Measurements from ENCODE around the gene CCDC33.
A peak's percentile ranks its signal among the peaks of the same experiment; 100 is the strongest.

The CCDC33 gene

GRCh38 chr15:74289671-74290070, 53.5 kb downstream of the CCDC33 start:
- no peak for DNase-seq (ENCODE audit: low read depth)

- DNase-seq (ENCODE audit: low read depth) = no peak
Measured at GRCh38 chr15:74290645-74291044, 54.5 kb downstream of the CCDC33 start.

- DNase-seq (ENCODE audit: low read depth) = peak; percentile 9
Measured at GRCh38 chr15:74291101-74292071, 55.3 kb downstream of the CCDC33 start.

GRCh38 chr15:74293021-74293810, 57.1 kb downstream of the CCDC33 start:
- no peak for DNase-seq (ENCODE audit: low read depth)

GRCh38 chr15:74294010-74294409, 57.9 kb downstream of the CCDC33 start:
- no peak for DNase-seq (ENCODE audit: low read depth)

- DNase-seq (ENCODE audit: low read depth) = no peak
Measured at GRCh38 chr15:74295800-74296199, 59.7 kb downstream of the CCDC33 start.

- DNase-seq (ENCODE audit: low read depth) = no peak
Measured at GRCh38 chr15:74297887-74298286, 61.8 kb downstream of the CCDC33 start.

GRCh38 chr15:74300057-74300795, 64.1 kb downstream of the CCDC33 start:
- no peak for DNase-seq (ENCODE audit: low read depth)

- no peak for DNase-seq (ENCODE audit: low read depth)
Measured at GRCh38 chr15:74301583-74302361, 65.6 kb downstream of the CCDC33 start.

GRCh38 chr15:74302821-74303359, 66.8 kb downstream of the CCDC33 start:
- DNase-seq (ENCODE audit: low read depth) = no peak

GRCh38 chr15:74303741-74304309, 67.7 kb downstream of the CCDC33 start:
- no peak for DNase-seq (ENCODE audit: low read depth)

- no peak for DNase-seq (ENCODE audit: low read depth)
Measured at GRCh38 chr15:74304431-74304830, 68.3 kb downstream of the CCDC33 start.

GRCh38 chr15:74305687-74306086, 69.6 kb downstream of the CCDC33 start:
- DNase-seq (ENCODE audit: low read depth) = no peak

- DNase-seq (ENCODE audit: low read depth) = no peak
Measured at GRCh38 chr15:74306781-74307217, 70.7 kb downstream of the CCDC33 start.

- no peak for DNase-seq (ENCODE audit: low read depth)
Measured at GRCh38 chr15:74307827-74308811, 72.0 kb downstream of the CCDC33 start.

- DNase-seq (ENCODE audit: low read depth) = no peak
Measured at GRCh38 chr15:74311734-74312444, 75.8 kb downstream of the CCDC33 start.

- DNase-seq (ENCODE audit: low read depth) = no peak
Measured at GRCh38 chr15:74312445-74313007, 76.4 kb downstream of the CCDC33 start.

- DNase-seq (ENCODE audit: low read depth) = no peak
Measured at GRCh38 chr15:74313889-74314288, 77.8 kb downstream of the CCDC33 start.

Measured in stimulated activated CD4-positive, alpha-beta T cell treated with anti-CD3 and anti-CD28 coated beads, Interleukin-2, amount 100 ng/mL, for 4 hours (primary cell).